Mucosa of descending colon (tissue), 3 donors: ENCODE data around the gene MICA. TPM values are rescaled to one million over a fixed set of nuclear protein-coding genes. Genes with fewer than 3 reads are reported as not detected.
"Not testable (repeated sequence)": the region's sequence is repeated elsewhere in the genome, so short reads cannot be mapped to it uniquely, and the experiment has no call there.

Experiments used
- ATAC-seq: fragments of 200-7000 bp; cut with Tn5 transposase; one replicate; pipeline ENCODE4 v1.9.1; 2020; ENCODE audit warnings: mild to moderate bottlenecking, moderate library complexity
- DNase-seq, 3 donors: peaks; one replicate each; pipeline ENCODE4 v3.0.0-alpha.2; 2020
- H3K36me3 ChIP-seq: fragments of 200-600 bp; one replicate; pipeline ENCODE4 v1.8.0; 2021; ENCODE audit warnings: low read depth, mild to moderate bottlenecking
- H3K4me1 ChIP-seq: fragments of 200-600 bp; one replicate; pipeline ENCODE4 v1.8.0; 2021; ENCODE audit warnings: low read depth, mild to moderate bottlenecking
- H3K4me3 ChIP-seq: fragments of 200-600 bp; one replicate; pipeline ENCODE4 v1.8.0; 2021; ENCODE audit warnings: mild to moderate bottlenecking
- H3K9me3 ChIP-seq: fragments of 200-600 bp; one replicate; pipeline ENCODE4 v1.8.0; 2021; ENCODE audit warnings: mild to moderate bottlenecking
- CTCF ChIP-seq: fragments of 200-600 bp; IDR thresholded peaks from one replicate; pipeline ENCODE4 v1.8.0; 2022; ENCODE audit warnings: antibody characterized with exemption, mild to moderate bottlenecking
- intact Hi-C, 2 donors: fragments of 100-400 bp; cut with DNase I in 1 of 2; cut with micrococcal nuclease in 1 of 2; formaldehyde crosslinking; loops; one replicate each; pipeline versions ENCODE4 v1.11.0 to v1.11.1; 2022; cut with DNase I, micrococcal nuclease
- total RNA-seq, 3 donors: library from RNA; stranded (reverse); fragmentation: NEBNext Ultra II Directional in 2 of 3; extraction: Animal tissue kit (Norgen Biotek cat#: 25700) in 2 of 3; gene quantifications; one replicate each; pipeline versions ENCODE4 v1.2.1 to v1.2.4, GENCODE V29; 2021 to 2023
- donor health status: DM: no; HTN: no; CAD: no; lungs with moderate emphysema.
- donor health status: DM: no; HTN: no; CAD: no.
- donor health status: DM: no; HTN: yes; CAD: no.

MICA gene
- total RNA-seq, 3 donors from 2014 or later, result 18.1 to 24.2 (median 20.7) TPM

GRCh38 chr6:31405996-31406395 lies 2.6 kb downstream of the MICA start:
- intact Hi-C loops, result no loop called here
- Histone ChIP-seq H3K9me3 (no peaks in the 10 kb centered on the region), H3K4me1 (peaks cover 29% of the 10 kb centered on the region), H3K4me3 (no peak overlapping the region), H3K36me3 (no peaks in the 10 kb centered on the region)
- ATAC-seq, result no peak
- TF ChIP-seq CTCF, result no peak
- no peak for DNase-seq

- TF ChIP-seq CTCF, result no peak
These were observed 4.3 kb downstream of the MICA start for GRCh38 chr6:31407699-31408098.

GRCh38 chr6:31412506-31412905 lies 9.1 kb downstream of the MICA start:
- intact Hi-C loops, result no loop called here
- H3K36me3 ChIP-seq, result no peaks in the 10 kb centered on the region

More at GRCh38 chr6:31407699-31408098, 4.3 kb downstream of the MICA start:
- DNase-seq, result no peak
- no peaks in the 10 kb centered on the region for H3K9me3 ChIP-seq
- ATAC-seq, result no peak
- peaks cover 12% of the 10 kb centered on the region for H3K4me1 ChIP-seq
- intact Hi-C loops, result no loop called here
- no peaks in the 10 kb centered on the region for H3K36me3 ChIP-seq
- no peak overlapping the region for H3K4me3 ChIP-seq

GRCh38 chr6:31414148-31414770 lies 10.9 kb downstream of the MICA start:
- not testable (repeated sequence) for H3K36me3 ChIP-seq

More at GRCh38 chr6:31412506-31412905, 9.1 kb downstream of the MICA start:
- Histone ChIP-seq H3K4me3 (no peak overlapping the region), H3K4me1 (no peaks in the 10 kb centered on the region), H3K9me3 (no peaks in the 10 kb centered on the region)
- DNase-seq (no peak), ATAC-seq (no peak)
- no peak for TF ChIP-seq CTCF

GRCh38 chr6:31414771-31415265 lies 11.4 kb downstream of the MICA start:
- H3K4me3 ChIP-seq, result no peak overlapping the region
- intact Hi-C loops, result no loop called here
- H3K4me1 ChIP-seq, result no peaks in the 10 kb centered on the region
- TF ChIP-seq CTCF, result no peak
- no peak for DNase-seq
- no peaks in the 10 kb centered on the region for H3K9me3 ChIP-seq
- no peak for ATAC-seq
- no peaks in the 10 kb centered on the region for H3K36me3 ChIP-seq

More at GRCh38 chr6:31414148-31414770, 10.9 kb downstream of the MICA start:
- H3K4me1 ChIP-seq, H3K4me3 ChIP-seq, intact Hi-C loops, ATAC-seq, H3K9me3 ChIP-seq, DNase-seq: not testable (repeated sequence)

- ATAC-seq, result no peak
- Histone ChIP-seq H3K4me3 (no peak overlapping the region), H3K36me3 (no peaks in the 10 kb centered on the region), H3K9me3 (no peaks in the 10 kb centered on the region), H3K4me1 (no peaks in the 10 kb centered on the region)
- TF ChIP-seq CTCF, result no peak
- intact Hi-C loops, result no loop called here
- DNase-seq, result no peak
These were observed 13.1 kb downstream of the MICA start for GRCh38 chr6:31416394-31417014.
